Stimulated activated CD8-positive, alpha-beta memory T cell treated with anti-CD3 and anti-CD28 coated beads, Interleukin-12 subunit alpha, Interleukin-12 subunit beta, amount 100 ng/mL, for 1 hour (primary cell): Measurements from ENCODE around the gene SLC35F3.

Experiments used
- DNase-seq: peaks from one replicate; pipeline ENCODE4 v3.0.0-alpha.2; 2020; ENCODE audit warnings: low read depth

Gene SLC35F3

GRCh38 chr1:233912447-233912846, 8.0 kb downstream of the SLC35F3 start:
- no peak for DNase-seq

GRCh38 chr1:233912909-233913308, 8.4 kb downstream of the SLC35F3 start:
- DNase-seq, result no peak

- no peak for DNase-seq
These were observed 12.2 kb downstream of the SLC35F3 start for GRCh38 chr1:233916706-233917105.

- DNase-seq, result no peak
These were observed 15.3 kb downstream of the SLC35F3 start for GRCh38 chr1:233919786-233920185.

GRCh38 chr1:233928123-233928522, 23.6 kb downstream of the SLC35F3 start:
- no peak for DNase-seq

GRCh38 chr1:233933339-233933738, 28.9 kb downstream of the SLC35F3 start:
- no peak for DNase-seq

GRCh38 chr1:233935297-233935868, 30.9 kb downstream of the SLC35F3 start:
- no peak for DNase-seq

- DNase-seq, result no peak
These were observed 31.9 kb downstream of the SLC35F3 start for GRCh38 chr1:233936422-233936821.

GRCh38 chr1:233936842-233937241, 32.4 kb downstream of the SLC35F3 start:
- no peak for DNase-seq

GRCh38 chr1:233938476-233938875, 34.0 kb downstream of the SLC35F3 start:
- DNase-seq, result no peak

GRCh38 chr1:233939451-233939850, 35.0 kb downstream of the SLC35F3 start:
- DNase-seq, result no peak

GRCh38 chr1:233940908-233941307, 36.4 kb downstream of the SLC35F3 start:
- no peak for DNase-seq

GRCh38 chr1:233944601-233945000, 40.1 kb downstream of the SLC35F3 start:
- DNase-seq, result no peak

GRCh38 chr1:233945573-233945972, 41.1 kb downstream of the SLC35F3 start:
- DNase-seq, result no peak

- no peak for DNase-seq
These were observed 41.5 kb downstream of the SLC35F3 start for GRCh38 chr1:233945979-233946378.

GRCh38 chr1:233946724-233947123, 42.2 kb downstream of the SLC35F3 start:
- no peak for DNase-seq

- no peak for DNase-seq
These were observed 47.3 kb downstream of the SLC35F3 start for GRCh38 chr1:233951804-233952203.

GRCh38 chr1:233957691-233958090, 53.2 kb downstream of the SLC35F3 start:
- no peak for DNase-seq

GRCh38 chr1:233959102-233959501, 54.6 kb downstream of the SLC35F3 start:
- no peak for DNase-seq

- DNase-seq, result no peak
These were observed 55.5 kb downstream of the SLC35F3 start for GRCh38 chr1:233959971-233960370.

- no peak for DNase-seq
These were observed 55.9 kb downstream of the SLC35F3 start for GRCh38 chr1:233960386-233960785.

- DNase-seq, result no peak
These were observed 58.4 kb downstream of the SLC35F3 start for GRCh38 chr1:233962878-233963277.

GRCh38 chr1:233965856-233966255, 61.4 kb downstream of the SLC35F3 start:
- no peak for DNase-seq

- no peak for DNase-seq
These were observed 67.3 kb downstream of the SLC35F3 start for GRCh38 chr1:233971753-233972152.

- no peak for DNase-seq
These were observed 68.1 kb downstream of the SLC35F3 start for GRCh38 chr1:233972563-233972950.
